Tibial nerve (tissue), 4 donors: ENCODE results near the gene CPSF2. TPM values are rescaled to one million over a fixed set of nuclear protein-coding genes. Genes with fewer than 3 reads are reported as not detected.

Experiments
- DNase-seq, 2 donors: peaks; one replicate each; pipeline ENCODE4 v3.0.0-alpha.2; 2019; ENCODE audit warnings: low spot score in 2 of 2
- H3K27ac ChIP-seq, 4 donors: fragments of 200-600 bp; sonication (generic) in 3 of 4; one replicate each; pipeline ENCODE4 v1.5.1; 2017 to 2019; ENCODE audit warnings: mild to moderate bottlenecking in 1 of 4
- H3K27me3 ChIP-seq, 2 donors: fragments of 200-600 bp; sonication (generic) in 1 of 2; one replicate each; pipeline versions ENCODE4 v1.5.1 to v1.6.0; 2017 to 2019
- H3K36me3 ChIP-seq, 3 donors: fragments of 200-600 bp; sonication (generic); one replicate each; pipeline ENCODE4 v1.5.1; 2018 to 2019
- H3K4me1 ChIP-seq, 4 donors: fragments of 200-600 bp; sonication (generic) in 3 of 4; one replicate each; pipeline ENCODE4 v1.5.1; 2017 to 2019
- H3K4me3 ChIP-seq, 4 donors: fragments of 200-600 bp; sonication (generic) in 3 of 4; one replicate each; pipeline ENCODE4 v1.5.1; 2017 to 2019; ENCODE audit warnings: mild to moderate bottlenecking in 1 of 4, moderate library complexity in 1 of 4
- H3K9me3 ChIP-seq, 4 donors: fragments of 200-600 bp; sonication (generic) in 3 of 4; one replicate each; pipeline ENCODE4 v1.5.1; 2017 to 2019
- CTCF ChIP-seq, 5 experiments: fragments of 200-600 bp in 3 of 5; fragments of 450-650 bp in 2 of 5; sonication (generic) in 3 of 5; IDR thresholded peaks; one replicate each; pipeline ENCODE4 v1.5.1; 2016 to 2019; ENCODE audit warnings: antibody characterized with exemption in 5 of 5, mild to moderate bottlenecking in 3 of 5, moderate library complexity in 2 of 5
- EP300 ChIP-seq, 2 donors: sonication (generic); formaldehyde crosslinking; IDR thresholded peaks; one replicate each; pipeline ENCODE4 v1.6.1; 2017; ENCODE audit warnings: antibody characterized with exemption in 2 of 2, mild to moderate bottlenecking in 1 of 2
- POLR2A ChIP-seq, 2 donors: fragments of 450-650 bp; IDR thresholded peaks; one replicate each; pipeline ENCODE4 v1.6.1; 2017; ENCODE audit warnings: antibody characterized with exemption in 2 of 2, mild to moderate bottlenecking in 2 of 2, moderate library complexity in 2 of 2
- WGBS, 2 donors: methylation state at CpG; one replicate each; pipeline ENCODE4 v1.1.5; 2018; 5-methylcytosine and 5-hydroxymethylcytosine counted together
- total RNA-seq, 4 donors: library from RNA; depleted of rRNA; stranded (reverse); fragments of >200 nt; gene quantifications; one replicate each; pipeline ENCODE4 v1.1.0, GENCODE V29; 2016

Gene CPSF2
- total RNA-seq, 4 donors from 2014 or later: 24.9 to 33.0 (median 31.4) TPM

GRCh38 chr14:92153581-92153980, 31.8 kb downstream of the CPSF2 start:
- Histone ChIP-seq H3K36me3 (peaks cover 0 to 57% (median 5%) of the 10 kb centered on the region in 3 donors), H3K27ac (peak overlapping the region in 1 of 4 donors; percentile 4)
- WGBS, 2 donors: 97 to 100% methylated on average over 1 of the region's 1 CpG

GRCh38 chr14:92154283-92154942, 32.6 kb downstream of the CPSF2 start:
- Histone ChIP-seq H3K36me3 (peaks cover 0 to 57% (median 0%) of the 10 kb centered on the region in 3 donors), H3K27ac (no peak overlapping the region), H3K4me1 (peaks cover 0 to 6% (median 2%) of the 10 kb centered on the region in 4 donors), H3K4me3 (no peak overlapping the region), H3K9me3 (no peaks in the 10 kb centered on the region), H3K27me3 (no peaks in the 10 kb centered on the region)
- no peak for TF ChIP-seq EP300 (IDR thresholded peaks at IDR 0.05)
- TF ChIP-seq POLR2A (IDR thresholded peaks at IDR 0.05): no peak
- no peak for TF ChIP-seq CTCF (IDR thresholded peaks at IDR 0.05)
- no peak for DNase-seq
- 38 to 39% methylated on average over 3 of the region's 3 CpGs for WGBS, 2 donors

More at GRCh38 chr14:92153581-92153980, 31.8 kb downstream of the CPSF2 start:
- TF ChIP-seq EP300 (IDR thresholded peaks at IDR 0.05) (no peak), POLR2A (IDR thresholded peaks at IDR 0.05) (no peak), CTCF (IDR thresholded peaks at IDR 0.05) (no peak)
- H3K27me3 ChIP-seq: no peaks in the 10 kb centered on the region
- no peak for DNase-seq
- H3K9me3 ChIP-seq: no peaks in the 10 kb centered on the region
- H3K4me1 ChIP-seq: peaks cover 0 to 6% (median 2%) of the 10 kb centered on the region in 4 donors
- no peak overlapping the region for H3K4me3 ChIP-seq

- DNase-seq: peak in 1 of 2 donors; percentile 7
- TF ChIP-seq EP300 (IDR thresholded peaks at IDR 0.05) (peak in 1 of 2 donors; percentile 55), POLR2A (IDR thresholded peaks at IDR 0.05) (no peak), CTCF (IDR thresholded peaks at IDR 0.05) (no peak)
- Histone ChIP-seq H3K9me3 (peaks cover 0 to 5% (median 0%) of the 10 kb centered on the region in 4 donors), H3K36me3 (peaks cover 0 to 76% (median 10%) of the 10 kb centered on the region in 3 donors), H3K4me1 (peaks cover 0 to 17% (median 3%) of the 10 kb centered on the region in 4 donors), H3K27ac (peak overlapping the region in 2 of 4 donors; percentile 44 to 74), H3K27me3 (no peaks in the 10 kb centered on the region), H3K4me3 (no peak overlapping the region)
- 24 to 25% methylated on average over 4 of the region's 4 CpGs for WGBS, 2 donors
Measured at GRCh38 chr14:92160619-92161018, 38.9 kb downstream of the CPSF2 start.

GRCh38 chr14:92161521-92161920, 39.8 kb downstream of the CPSF2 start:
- 50% methylated on average over 3 of the region's 3 CpGs for WGBS, 2 donors

More at GRCh38 chr14:92161521-92161920, 39.8 kb downstream of the CPSF2 start:
- no peak for DNase-seq
- peak overlapping the region in 2 of 4 donors; percentile 44 to 74 for H3K27ac ChIP-seq
- H3K9me3 ChIP-seq: peaks cover 0 to 5% (median 0%) of the 10 kb centered on the region in 4 donors
- TF ChIP-seq EP300 (IDR thresholded peaks at IDR 0.05) (no peak), POLR2A (IDR thresholded peaks at IDR 0.05) (no peak), CTCF (IDR thresholded peaks at IDR 0.05) (no peak)
- peaks cover 0 to 79% (median 10%) of the 10 kb centered on the region in 3 donors for H3K36me3 ChIP-seq
- peaks cover 0 to 17% (median 3%) of the 10 kb centered on the region in 4 donors for H3K4me1 ChIP-seq
- no peak overlapping the region for H3K4me3 ChIP-seq
- no peaks in the 10 kb centered on the region for H3K27me3 ChIP-seq
